GM12874 (cell line): ENCODE measurements around the gene FBXO21.

ENCODE experiments used
- CTCF ChIP-seq: IDR thresholded peaks from 2 replicates; pipeline ENCODE4 v1.5.1; 2011; ENCODE audit warnings: low read depth, mild to moderate bottlenecking, control low read depth, low read length, moderate library complexity; ENCODE audit not compliant: insufficient read depth

Gene FBXO21

GRCh38 chr12:117127933-117128823 lies 62.1 kb downstream of the FBXO21 start:
- no peak for TF ChIP-seq CTCF

GRCh38 chr12:117126335-117126734 lies 63.9 kb downstream of the FBXO21 start:
- TF ChIP-seq CTCF, result no peak

- TF ChIP-seq CTCF, result no peak
Measured at GRCh38 chr12:117125767-117126166, 64.5 kb downstream of the FBXO21 start.

- TF ChIP-seq CTCF, result no peak
Measured at GRCh38 chr12:117125272-117125613, 65.0 kb downstream of the FBXO21 start.

GRCh38 chr12:117124421-117125271 lies 65.6 kb downstream of the FBXO21 start:
- TF ChIP-seq CTCF, result no peak

GRCh38 chr12:117121441-117121840 lies 68.8 kb downstream of the FBXO21 start:
- no peak for TF ChIP-seq CTCF

GRCh38 chr12:117120787-117121186 lies 69.5 kb downstream of the FBXO21 start:
- TF ChIP-seq CTCF, result no peak
